Stimulated activated CD4-positive, alpha-beta T cell treated with anti-CD3 and anti-CD28 coated beads, Interleukin-4, amount 100 ng/mL, for 48 hours (primary cell): ENCODE results near the gene C4B.
"Not testable (repeated sequence)": the region's sequence is repeated elsewhere in the genome, so short reads cannot be mapped to it uniquely, and the experiment has no call there.

Experiments used
- DNase-seq, 2 donors: peaks; one replicate each; pipeline ENCODE4 v3.0.0-alpha.2; 2020; ENCODE audit warnings: low read depth in 2 of 2

Gene C4B

DNA sequence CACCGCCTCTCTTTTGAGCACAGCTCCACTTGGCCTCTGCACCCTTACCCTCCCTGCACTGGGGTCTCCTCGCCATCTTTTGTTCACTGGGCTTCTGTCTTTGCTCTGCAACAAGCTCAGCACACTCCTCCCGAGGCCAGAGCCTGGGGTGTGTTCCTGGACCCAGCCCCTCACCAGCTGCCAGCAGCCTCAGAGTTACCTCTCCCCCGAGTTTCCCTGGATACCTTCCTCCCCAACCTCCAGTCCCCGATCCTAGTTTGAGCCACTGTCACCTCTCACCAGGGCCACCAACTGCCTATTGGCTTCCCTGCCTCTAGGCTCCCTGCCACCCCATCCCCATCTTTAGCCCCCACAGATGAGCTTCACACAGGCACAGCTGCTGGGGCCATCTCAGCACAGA, 36.0 kb downstream of the C4B start:
- DNase-seq = no peak

DNA sequence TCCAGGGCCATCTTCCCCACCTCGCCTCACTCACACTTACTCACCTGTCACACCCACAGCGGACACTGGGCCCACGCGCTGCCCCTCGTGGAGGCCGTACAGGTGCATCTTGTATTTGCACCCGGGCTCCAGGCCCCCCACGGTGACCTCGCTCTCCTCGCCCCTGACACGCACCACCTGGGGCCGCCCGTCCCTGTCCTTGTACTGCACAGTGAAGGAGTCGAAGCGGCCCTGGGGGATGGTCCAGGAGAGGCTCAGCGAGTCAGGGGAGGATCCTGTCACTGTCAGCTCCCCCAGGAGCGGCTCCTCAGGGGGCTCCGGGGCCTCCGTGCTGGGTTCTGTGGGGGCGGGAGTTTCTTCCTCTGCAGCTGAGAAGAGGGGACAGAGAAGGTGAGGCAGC, 38.0 kb downstream of the C4B start:
- not testable (repeated sequence) for DNase-seq

- not testable (repeated sequence) for DNase-seq
These were observed 38.7 kb downstream of the C4B start for GRCh38 chr6:32053314-32053713.

GRCh38 chr6:32055756-32056155, 41.2 kb downstream of the C4B start:
- not testable (repeated sequence) for DNase-seq

- no peak for DNase-seq
These were observed 41.7 kb downstream of the C4B start for GRCh38 chr6:32056254-32056653.

GRCh38 chr6:32057966-32058365, 43.4 kb downstream of the C4B start:
- no peak for DNase-seq

DNA sequence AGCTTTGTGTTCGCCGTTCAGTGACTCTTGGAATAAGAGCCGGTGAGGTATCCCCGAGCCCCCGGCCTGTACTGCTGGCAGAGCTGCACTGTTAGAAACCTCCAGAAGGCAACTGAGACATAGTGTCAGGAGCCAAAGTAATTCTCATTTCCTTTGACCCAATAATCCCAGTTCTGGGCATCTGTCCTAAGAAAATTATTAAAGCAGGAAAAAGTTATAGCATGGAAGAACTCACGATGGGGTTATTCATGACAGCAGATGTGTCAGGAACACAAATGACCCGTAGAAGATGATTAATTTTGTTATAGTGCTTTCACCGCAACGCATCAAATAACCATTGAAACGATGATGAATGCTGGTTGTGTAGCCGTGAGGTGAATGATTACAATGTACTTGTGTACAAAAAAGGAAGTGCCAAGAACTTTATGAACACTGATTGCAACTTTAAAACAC, 43.9 kb downstream of the C4B start:
- no peak for DNase-seq

GRCh38 chr6:32060966-32061655, 46.5 kb downstream of the C4B start:
- no peak for DNase-seq

- DNase-seq = no peak
These were observed 50.1 kb downstream of the C4B start for GRCh38 chr6:32064706-32065105.

DNA sequence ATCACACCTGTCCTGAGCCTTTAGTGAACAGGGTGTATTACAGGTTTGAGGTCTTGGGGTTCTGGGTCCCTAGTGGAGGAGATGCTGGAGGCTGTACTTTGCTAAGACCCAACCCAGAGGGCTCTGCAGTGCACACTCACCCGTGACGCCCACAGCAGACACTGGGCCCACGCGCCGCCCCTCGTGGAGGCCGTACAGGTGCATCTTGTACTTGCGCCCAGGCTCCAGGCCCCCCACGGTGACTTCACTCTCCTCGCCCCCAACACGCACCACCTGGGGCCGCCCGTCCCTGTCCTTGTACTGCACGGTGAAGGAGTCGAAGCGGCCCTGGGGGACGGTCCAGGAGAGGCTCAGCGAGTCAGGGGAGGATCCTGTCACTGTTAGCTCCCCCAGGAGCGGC, 52.9 kb downstream of the C4B start:
- not testable (repeated sequence) for DNase-seq

DNA sequence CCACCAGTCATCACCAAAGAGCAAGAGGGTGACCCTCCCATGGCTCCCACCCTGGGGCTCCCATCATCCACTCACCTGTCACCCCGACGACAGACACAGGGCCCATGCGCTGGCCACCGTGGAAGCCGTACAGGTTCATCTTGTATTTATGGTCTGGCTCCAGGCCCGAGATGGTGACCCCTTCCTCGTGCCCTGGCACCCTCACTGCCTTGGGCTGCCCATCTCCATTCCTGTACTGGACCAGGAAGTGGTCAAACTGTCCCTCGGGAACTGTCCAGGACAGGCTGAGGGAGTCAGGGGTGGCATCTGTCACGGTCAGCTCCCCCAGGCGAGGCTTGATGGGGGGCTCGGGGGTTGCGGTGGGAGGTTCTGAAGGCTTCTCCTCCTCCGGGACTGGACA, 53.7 kb downstream of the C4B start:
- not testable (repeated sequence) for DNase-seq

GRCh38 chr6:32068867-32069266, 54.3 kb downstream of the C4B start:
- no peak for DNase-seq

DNA sequence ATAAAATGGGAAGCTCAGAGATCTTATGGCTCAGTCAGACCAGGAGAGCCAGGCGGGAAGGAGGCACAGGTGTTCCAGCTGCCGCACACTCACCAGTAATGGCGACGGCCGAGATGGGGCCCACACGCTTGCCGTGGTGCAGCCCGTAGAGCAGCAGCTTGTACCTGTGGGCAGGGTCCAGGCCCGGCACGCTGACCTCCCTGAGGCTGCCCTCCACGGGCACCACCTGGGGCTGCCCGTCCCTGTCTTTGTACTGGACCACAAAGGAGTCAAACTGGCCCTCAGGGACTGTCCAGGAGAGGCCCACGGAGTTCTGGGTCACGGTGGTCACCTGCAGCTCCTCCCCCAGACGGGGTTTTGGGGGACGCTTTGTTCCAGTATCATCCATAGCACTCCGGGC, 54.9 kb downstream of the C4B start:
- no peak for DNase-seq

- DNase-seq = no peak
These were observed 55.4 kb downstream of the C4B start for GRCh38 chr6:32069878-32070515.

DNA sequence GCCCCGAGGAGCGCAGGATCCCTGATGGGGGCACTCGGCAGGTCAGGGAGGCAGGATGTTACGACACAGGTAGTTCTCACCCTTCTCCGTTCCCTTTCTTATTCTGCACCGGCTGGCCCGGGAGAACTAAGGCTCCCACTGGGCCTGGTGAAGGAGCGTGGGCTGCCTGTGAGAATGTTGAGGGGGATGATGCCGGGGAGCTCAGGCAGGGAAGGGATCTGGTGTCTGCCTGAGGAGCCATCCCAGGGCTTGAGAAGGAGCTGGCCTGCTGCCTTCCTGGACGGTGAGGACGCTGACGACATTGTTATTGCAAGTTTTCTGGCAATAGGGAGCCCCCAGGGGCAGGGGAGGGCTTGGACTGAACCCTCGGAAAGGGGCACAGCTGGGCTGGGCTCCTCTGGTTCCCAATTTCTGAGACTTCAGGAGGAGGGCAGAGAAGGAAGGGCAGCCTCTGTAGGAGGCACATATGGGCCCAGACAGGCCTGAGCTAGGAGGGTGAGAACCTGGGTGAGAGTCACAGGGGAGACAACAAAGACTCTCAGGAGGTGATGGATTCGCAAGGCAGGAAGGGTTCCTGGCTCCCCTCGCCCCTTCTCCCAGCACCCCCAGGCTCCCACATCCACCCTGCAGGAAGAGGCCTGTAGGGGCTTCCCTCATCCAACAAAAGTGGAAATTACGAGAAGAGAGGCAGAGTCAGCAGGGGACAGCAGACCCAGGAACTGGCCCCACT, 56.4 kb downstream of the C4B start:
- DNase-seq = no peak

DNA sequence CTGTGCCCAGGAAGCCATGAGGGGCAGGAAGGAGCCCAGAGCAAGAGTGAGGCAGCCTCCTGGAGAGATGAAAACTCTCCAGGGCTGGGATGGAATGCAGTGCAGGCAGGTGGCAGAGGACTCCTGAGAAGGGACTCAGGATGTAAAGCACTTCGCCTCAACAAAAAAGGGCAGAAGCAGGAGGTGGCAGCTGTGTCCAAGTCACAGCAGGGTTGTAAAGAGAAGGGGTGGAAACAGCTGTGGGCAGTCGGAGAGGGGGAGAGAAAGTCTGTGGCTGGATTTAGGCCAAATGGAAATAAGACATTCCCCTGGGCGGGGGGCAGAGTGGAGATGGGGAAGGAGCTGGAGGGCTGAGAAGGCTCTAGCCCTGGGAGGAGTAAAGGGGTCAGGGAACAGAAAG, 58.5 kb downstream of the C4B start:
- DNase-seq = no peak

DNA sequence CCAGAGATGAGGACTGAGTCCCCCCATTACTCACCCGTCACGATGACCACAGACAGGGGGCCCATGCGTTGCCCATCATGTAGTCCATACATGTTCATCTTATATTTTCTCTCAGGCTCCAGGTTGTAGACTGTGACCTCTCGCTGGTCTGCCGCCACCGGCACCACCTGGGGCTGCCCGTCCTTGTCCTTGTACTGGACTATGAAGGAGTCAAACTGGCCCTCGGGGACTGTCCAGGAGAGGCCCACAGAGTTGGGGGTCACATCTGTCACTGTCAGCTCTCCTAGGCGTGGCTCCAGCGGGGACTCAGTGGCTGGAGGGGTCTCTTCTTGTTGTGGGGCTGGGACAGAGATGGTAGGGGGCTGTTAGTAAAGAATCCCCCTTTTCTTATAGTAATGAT, 59.0 kb downstream of the C4B start:
- DNase-seq = no peak

DNA sequence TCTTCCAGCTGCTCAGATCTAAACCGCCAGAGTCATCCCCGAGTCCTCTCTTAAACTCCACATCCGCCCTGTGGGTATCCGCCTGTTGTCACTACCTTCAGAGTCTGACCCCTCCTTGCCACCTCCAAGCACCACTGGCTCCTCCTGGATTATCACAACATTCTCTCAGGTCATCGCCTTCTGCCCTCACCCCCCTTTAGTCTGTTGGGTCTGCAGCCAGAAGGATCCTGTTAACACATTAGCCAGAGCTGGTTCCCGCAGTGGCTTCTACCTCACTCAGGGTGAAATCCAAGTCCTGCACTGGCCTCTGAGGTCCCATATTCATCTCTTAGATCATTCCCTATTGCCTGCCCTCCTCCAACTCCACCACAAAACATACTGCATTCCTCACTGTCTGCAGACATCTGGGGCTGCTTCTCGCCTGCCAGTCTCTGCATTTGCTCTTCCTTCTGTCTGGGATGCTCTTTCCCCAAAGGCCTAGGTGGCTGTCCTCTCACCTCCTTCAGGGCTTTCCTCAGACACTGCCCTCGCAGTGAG, 60.5 kb downstream of the C4B start:
- no peak for DNase-seq

GRCh38 chr6:32075781-32076180, 61.2 kb downstream of the C4B start:
- DNase-seq = no peak

GRCh38 chr6:32076321-32076809, 61.8 kb downstream of the C4B start:
- no peak for DNase-seq

DNA sequence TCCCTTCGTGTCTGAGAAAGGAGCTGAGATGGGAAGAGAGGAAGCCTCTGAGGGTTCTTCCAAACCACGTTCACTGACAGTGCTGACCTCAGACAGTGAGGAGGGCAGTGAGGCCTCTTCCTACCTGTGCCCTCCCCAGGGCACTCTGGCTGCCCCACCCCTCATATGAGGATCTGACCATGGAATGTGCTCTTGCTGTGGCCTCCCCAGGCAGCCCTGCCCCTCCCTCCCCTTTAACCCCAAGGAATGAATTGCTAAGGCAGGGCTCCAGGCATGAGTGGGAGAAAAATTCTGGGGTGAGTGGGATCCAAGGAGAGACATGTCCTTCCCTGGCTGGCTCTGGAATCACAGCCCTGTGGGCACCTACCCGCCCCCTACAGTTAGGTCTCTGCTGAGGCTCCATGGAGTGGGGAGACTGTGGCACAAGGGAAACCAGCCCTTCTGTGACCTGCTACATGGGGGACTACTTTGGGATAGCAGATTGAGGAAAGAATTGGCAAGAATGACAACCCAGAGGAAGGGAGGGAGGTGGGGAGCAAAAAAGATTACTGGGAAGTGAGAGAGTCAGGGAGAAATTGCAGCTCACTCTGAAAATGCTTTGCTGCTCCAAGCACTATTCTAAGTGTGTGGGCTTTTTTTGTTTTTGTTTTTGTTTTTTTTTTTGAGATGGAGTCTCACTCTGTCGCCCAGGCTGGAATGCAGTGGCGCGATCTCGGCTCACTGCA, 65.1 kb downstream of the C4B start:
- DNase-seq = no peak
